ENCODE data around the gene ZNF385C. TPM values are rescaled to one million over a fixed set of nuclear protein-coding genes. Genes with fewer than 3 reads are reported as not detected.

ZNF385C gene
- total RNA-seq, 2 experiments from 2014 or later: 0.67 to 0.85 TPM

- BruUV-seq (replicated peaks): no TSS peak
- no peak for DNase-seq (ENCODE audit: low spot score)
- no peak overlapping the region for H2AFZ ChIP-seq (ENCODE audit: low read length)
- ChIA-PET POLR2A (interaction anchor here (0.5 kb wide), 1 partner anchor 928 kb away, joined by 7 read pairs; no protein-coding TSS in a partner anchor), CTCF (ENCODE audit: unreplicated experiment) (no interaction called here)
- H3K27ac ChIP-seq (ENCODE audit: low read depth, low read length, poor library complexity, severe bottlenecking): no peak overlapping the region
- intact Hi-C loops (cut with micrococcal nuclease; ENCODE audit: unreplicated experiment): no loop called here
- no peak for TF ChIP-seq EZH2phosphoT487 (IDR thresholded peaks at IDR 0.05; ENCODE audit: borderline replicate concordance, low read depth, low read length)
- TF ChIP-seq CTCF (conservative IDR thresholded peaks at IDR 0.05; ENCODE audit: low read length): no peak
- H4K20me1 ChIP-seq (ENCODE audit: insufficient read depth, low read length): no peaks in the 10 kb centered on the region
- H3K9me3 ChIP-seq (ENCODE audit: low read length): 0 out of 2 replicates have a peak, but pooled peaks cover 8% of the 10 kb centered on the region
- H3K4me2 ChIP-seq (ENCODE audit: low read length): no peak overlapping the region
- H3K4me3 ChIP-seq (ENCODE audit: low read depth, low read length, poor library complexity, severe bottlenecking): no peak overlapping the region
- no peaks in the 10 kb centered on the region for H3K36me3 ChIP-seq (ENCODE audit: insufficient read depth, low read length)
- no peaks in the 10 kb centered on the region for H3K9me2 ChIP-seq (ENCODE audit: insufficient read depth, low read length)
- H3K4me1 ChIP-seq (ENCODE audit: insufficient read depth, low read length, poor library complexity, severe bottlenecking): peaks cover 6% of the 10 kb centered on the region
- H3K79me2 ChIP-seq (ENCODE audit: insufficient read depth, low read depth, low read length): no peaks in the 10 kb centered on the region
These were observed 41.6 kb downstream of the ZNF385C start for GRCh38 chr17:42056635-42057034.

- no peaks in the 10 kb centered on the region for H4K20me1 ChIP-seq (ENCODE audit: insufficient read depth, low read length)
- H3K9me2 ChIP-seq (ENCODE audit: insufficient read depth, low read length): no peaks in the 10 kb centered on the region
- H3K9me3 ChIP-seq (ENCODE audit: low read length): 0 out of 2 replicates have a peak, but pooled peaks cover 8% of the 10 kb centered on the region
- no peak overlapping the region for H2AFZ ChIP-seq (ENCODE audit: low read length)
- ChIA-PET POLR2A (interaction anchor here (0.6 kb wide), 1 partner anchor 133 kb away, joined by 3 read pairs; no protein-coding TSS in a partner anchor), CTCF (ENCODE audit: unreplicated experiment) (interaction anchor here (1.2 kb wide), 1 partner anchor 43 kb away, joined by 7 read pairs; the partner anchor contains the start of gene ZNF385C)
- H3K4me3 ChIP-seq (ENCODE audit: low read depth, low read length, poor library complexity, severe bottlenecking): no peak overlapping the region
- no peak for DNase-seq (ENCODE audit: low spot score)
- H3K4me1 ChIP-seq (ENCODE audit: insufficient read depth, low read length, poor library complexity, severe bottlenecking): peaks cover 6% of the 10 kb centered on the region
- no peaks in the 10 kb centered on the region for H3K36me3 ChIP-seq (ENCODE audit: insufficient read depth, low read length)
- H3K4me2 ChIP-seq (ENCODE audit: low read length): no peak overlapping the region
- no peaks in the 10 kb centered on the region for H3K79me2 ChIP-seq (ENCODE audit: insufficient read depth, low read depth, low read length)
- intact Hi-C loops (cut with micrococcal nuclease; ENCODE audit: unreplicated experiment): no loop called here
- no peak for TF ChIP-seq EZH2phosphoT487 (IDR thresholded peaks at IDR 0.05; ENCODE audit: borderline replicate concordance, low read depth, low read length)
- no peak for TF ChIP-seq CTCF (conservative IDR thresholded peaks at IDR 0.05; ENCODE audit: low read length)
- H3K27ac ChIP-seq (ENCODE audit: low read depth, low read length, poor library complexity, severe bottlenecking): no peak overlapping the region
- BruUV-seq (replicated peaks): no TSS peak
These were observed 42.8 kb downstream of the ZNF385C start for GRCh38 chr17:42055496-42055895.

- POLR2A ChIA-PET: interaction anchor here (0.6 kb wide), 1 partner anchor 1849 kb away, joined by 5 read pairs; no protein-coding TSS in a partner anchor
- no peaks in the 10 kb centered on the region for H3K36me3 ChIP-seq (ENCODE audit: insufficient read depth, low read length)
- H3K27ac ChIP-seq (ENCODE audit: low read depth, low read length, poor library complexity, severe bottlenecking): no peak overlapping the region
- BruUV-seq (replicated peaks): no TSS peak
- no peak overlapping the region for H3K4me2 ChIP-seq (ENCODE audit: low read length)
- H3K9me3 ChIP-seq (ENCODE audit: low read length): 0 out of 2 replicates have a peak, but pooled peaks cover 8% of the 10 kb centered on the region
- intact Hi-C loops (cut with micrococcal nuclease; ENCODE audit: unreplicated experiment): no loop called here
- no peak for TF ChIP-seq EZH2phosphoT487 (IDR thresholded peaks at IDR 0.05; ENCODE audit: borderline replicate concordance, low read depth, low read length)
- no peaks in the 10 kb centered on the region for H3K79me2 ChIP-seq (ENCODE audit: insufficient read depth, low read depth, low read length)
- no peak for DNase-seq (ENCODE audit: low spot score)
- CTCF ChIA-PET (ENCODE audit: unreplicated experiment): interaction anchor here (0.6 to 1.2 kb wide), 2 partner anchors 43 to 480 kb away, joined by 7 to 11 read pairs; partner anchors contain the start of gene ZNF385C
- no peak overlapping the region for H2AFZ ChIP-seq (ENCODE audit: low read length)
- no peak overlapping the region for H3K4me3 ChIP-seq (ENCODE audit: low read depth, low read length, poor library complexity, severe bottlenecking)
- peaks cover 4% of the 10 kb centered on the region for H3K4me1 ChIP-seq (ENCODE audit: insufficient read depth, low read length, poor library complexity, severe bottlenecking)
- no peaks in the 10 kb centered on the region for H3K9me2 ChIP-seq (ENCODE audit: insufficient read depth, low read length)
- no peaks in the 10 kb centered on the region for H4K20me1 ChIP-seq (ENCODE audit: insufficient read depth, low read length)
These were observed 43.2 kb downstream of the ZNF385C start for GRCh38 chr17:42055027-42055426.

Data from OCI-LY7 (cell line).